ENCODE results near the gene STUB1. TPM values are rescaled to one million over a fixed set of nuclear protein-coding genes. Genes with fewer than 3 reads are reported as not detected.
A peak's percentile ranks its signal among the peaks of the same experiment; 100 is the strongest.

The STUB1 gene
- total and polyA plus RNA-seq, 2 of the 8 experiments (the other 6 are each of a cell fraction or from before 2014, with no cell fraction given): 89.9 to 103 TPM

- no peak overlapping the region for H4K5ac ChIP-seq (ENCODE audit: insufficient read length, low read depth, low read length)
- H2BK120ac ChIP-seq (replicated peaks; ENCODE audit: low read depth, low read length): no peak overlapping the region
- 0 out of 2 replicates have a peak overlapping the region, but pooled peaks have one; percentile 68 for H2BK12ac ChIP-seq (ENCODE audit: low read depth, low read length)
- no peaks in the 10 kb centered on the region; a peak in 1 of 4 replicates for H3K9me3 ChIP-seq (ENCODE audit: insufficient read depth in 2 of 2, low read depth in 1 of 2, low read length in 1 of 2)
- H3K4ac ChIP-seq (replicated peaks; ENCODE audit: insufficient read length, low read depth, low read length): no peak overlapping the region
- TF ChIP-seq BRCA1 (IDR thresholded peaks at IDR 0.05; ENCODE audit: low read depth, low read length) (no peak), EZH2 (IDR thresholded peaks at IDR 0.05; ENCODE audit: low read depth, low read length, severe bottlenecking) (peak; percentile 23)
- peak overlapping the region; percentile 33 to 83 (median 50); a peak in 4 of 8 replicates for H3K4me3 ChIP-seq (ENCODE audit: extremely low read depth in 1 of 4, insufficient read depth in 2 of 4, low read depth in 3 of 4, low read length in 4 of 4)
- H3K4me2 ChIP-seq (ENCODE audit: insufficient read depth in 1 of 2, low read depth in 2 of 2, low read length in 2 of 2): peak overlapping the region; percentile 81 to 93
- H3K27me3 ChIP-seq (replicated peaks in 1 of 4; ENCODE audit: control insufficient read depth in 3 of 4, extremely low read depth in 1 of 4, insufficient read depth in 3 of 4, low read length in 3 of 4): peaks cover 0 to 16% (median 5%) of the 10 kb centered on the region in 4 experiments; a peak in 4 of 7 replicates
- peaks cover 3 to 12% of the 10 kb centered on the region in 2 experiments for H4K20me1 ChIP-seq (replicated peaks in 1 of 2; ENCODE audit: control insufficient read depth in 1 of 2, insufficient read depth in 2 of 2, low read length in 2 of 2)
- H3K79me1 ChIP-seq (ENCODE audit: low read depth, low read length): no peaks in the 10 kb centered on the region
- H3K9ac ChIP-seq (replicated peaks in 1 of 4; ENCODE audit: extremely low read depth in 1 of 4, low read depth in 3 of 4, low read length in 3 of 4): no peak overlapping the region
- FAIRE-seq (no peak), DNase-seq (ENCODE audit: low read depth in 1 of 2, low spot score in 2 of 2) (no peak)
- peak overlapping the region; percentile 57 for H4K8ac ChIP-seq (ENCODE audit: extremely low read depth, insufficient read depth, low read length)
- H3K36me3 ChIP-seq (ENCODE audit: control insufficient read depth in 2 of 4, insufficient read depth in 4 of 4, low read length in 3 of 4): peaks cover 0 to 6% (median 0%) of the 10 kb centered on the region in 4 experiments; a peak in 1 of 8 replicates
- no peak overlapping the region for H2AK5ac ChIP-seq (ENCODE audit: low read depth, low read length)
- H3K18ac ChIP-seq (ENCODE audit: extremely low read depth, low read length): 0 out of 2 replicates have a peak overlapping the region, but pooled peaks have one; percentile 71
- CTCF ChIA-PET (ENCODE audit: partially characterized antibody): interaction anchor here (0.9 to 35.8 kb wide), 5 partner anchors 9 to 330 kb away, joined by 3 to 977 read pairs (median 424); partner anchors contain the start of genes ANTKMT, CCDC78, CHTF18 and CIAO3
- peaks cover 0 to 14% (median 8%) of the 10 kb centered on the region in 4 experiments; a peak in 5 of 7 replicates for H3K4me1 ChIP-seq (replicated peaks in 1 of 4; ENCODE audit: control insufficient read depth in 3 of 4, insufficient read depth in 4 of 4, low read length in 3 of 4)
- no peak overlapping the region for H2BK5ac ChIP-seq (ENCODE audit: low read depth, low read length)
- no peak overlapping the region for H3K23ac ChIP-seq (ENCODE audit: insufficient read length)
- peak overlapping the region; percentile 81; the same call in 1 of the 2 replicates for H2BK15ac ChIP-seq (ENCODE audit: low read length)
- WGBS, 2 experiments (ENCODE audit: extremely low coverage in 1 of 2, insufficient coverage in 1 of 2, insufficient read length in 1 of 2, insufficient replicate concordance in 2 of 2, low coverage in 1 of 2, low lambda C conversion rate in 2 of 2, missing lambda C conversion rate in 1 of 2): 43% methylated on average over 9 of the region's 9 CpGs; no CpG with 5 or more reads in 1 of the 2 experiments
- no peak overlapping the region for H3K14ac ChIP-seq (ENCODE audit: insufficient read length)
- H3K79me2 ChIP-seq (ENCODE audit: control insufficient read depth in 1 of 2, insufficient read depth in 2 of 2, low read length in 2 of 2): no peaks in the 10 kb centered on the region
- no peak overlapping the region for H4K91ac ChIP-seq (replicated peaks; ENCODE audit: insufficient read length, low read length)
- POLR2A ChIA-PET (ENCODE audit: partially characterized antibody): interaction anchor here (0.8 to 23.0 kb wide), 14 partner anchors 1 to 77 kb away, joined by 3 to 353 read pairs (median 6); partner anchors contain the start of genes ANTKMT, CCDC78, CHTF18 and CIAO3
- no peak overlapping the region for H3K56ac ChIP-seq (replicated peaks; ENCODE audit: insufficient read length, low read depth, low read length)
- no peak overlapping the region for H2BK20ac ChIP-seq (ENCODE audit: low read length)
- peaks cover 19% of the 10 kb centered on the region; the same call in 1 of the 2 replicates for H3K23me2 ChIP-seq (ENCODE audit: low read depth, low read length)
- no peak overlapping the region for H3K27ac ChIP-seq (ENCODE audit: low read depth, low read length)
- H2AFZ ChIP-seq (ENCODE audit: low read length): no peak overlapping the region
Observed at GRCh38 chr16:726188-726437, 45.9 kb downstream of the STUB1 start.
